ENCODE data around the gene YPEL5. TPM values are rescaled to one million over a fixed set of nuclear protein-coding genes. Genes with fewer than 3 reads are reported as not detected.

The YPEL5 gene
- total RNA-seq, 1 experiment from 2014 or later, result 27.1 TPM

DNA sequence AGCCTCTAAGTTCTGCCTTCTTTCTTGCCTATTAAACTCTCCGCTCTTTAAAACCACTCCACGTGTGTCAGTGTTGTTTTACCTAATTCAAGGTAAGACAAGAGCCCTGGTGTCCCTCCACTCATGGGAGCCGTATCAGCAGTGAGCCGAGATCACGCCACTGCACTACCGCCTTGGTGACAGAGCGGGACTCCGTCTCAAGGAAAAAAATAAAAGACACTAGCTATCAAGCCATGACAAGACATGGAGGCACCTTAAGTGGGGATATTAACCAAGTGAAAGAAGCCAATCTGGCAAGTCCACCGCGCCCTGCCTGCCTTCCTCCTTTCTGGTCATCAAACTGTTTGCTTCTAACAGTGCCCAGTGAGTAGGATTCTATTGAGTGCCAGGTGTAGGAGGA, 44.3 kb downstream of the YPEL5 start:
- TF ChIP-seq CBX3 (IDR thresholded peaks at IDR 0.05; ENCODE audit: low read depth) (no peak), FOSL1 (IDR thresholded peaks at IDR 0.05; ENCODE audit: low read depth) (no peak), SIN3A (IDR thresholded peaks at IDR 0.05; ENCODE audit: low read depth) (no peak), POLR2A (IDR thresholded peaks at IDR 0.05; ENCODE audit: borderline replicate concordance, extremely low read depth, insufficient read depth, insufficient read length) (no peak), YY1 (IDR thresholded peaks at IDR 0.05; ENCODE audit: extremely low read depth, insufficient replicate concordance, low read depth, low read length) (no peak), EZH2 (IDR thresholded peaks at IDR 0.05) (no peak), CEBPB (IDR thresholded peaks at IDR 0.05; ENCODE audit: low read depth) (no peak), ZFX (IDR thresholded peaks at IDR 0.05) (no peak), EGR1 (IDR thresholded peaks at IDR 0.05; ENCODE audit: low read depth) (no peak), ELF1 (IDR thresholded peaks at IDR 0.05; ENCODE audit: borderline replicate concordance, low read depth) (no peak), TCF7L2 (IDR thresholded peaks at IDR 0.05; ENCODE audit: borderline replicate concordance, extremely low read depth, insufficient read depth, insufficient read length) (no peak)
- TF ChIP-seq, protein P1, sequence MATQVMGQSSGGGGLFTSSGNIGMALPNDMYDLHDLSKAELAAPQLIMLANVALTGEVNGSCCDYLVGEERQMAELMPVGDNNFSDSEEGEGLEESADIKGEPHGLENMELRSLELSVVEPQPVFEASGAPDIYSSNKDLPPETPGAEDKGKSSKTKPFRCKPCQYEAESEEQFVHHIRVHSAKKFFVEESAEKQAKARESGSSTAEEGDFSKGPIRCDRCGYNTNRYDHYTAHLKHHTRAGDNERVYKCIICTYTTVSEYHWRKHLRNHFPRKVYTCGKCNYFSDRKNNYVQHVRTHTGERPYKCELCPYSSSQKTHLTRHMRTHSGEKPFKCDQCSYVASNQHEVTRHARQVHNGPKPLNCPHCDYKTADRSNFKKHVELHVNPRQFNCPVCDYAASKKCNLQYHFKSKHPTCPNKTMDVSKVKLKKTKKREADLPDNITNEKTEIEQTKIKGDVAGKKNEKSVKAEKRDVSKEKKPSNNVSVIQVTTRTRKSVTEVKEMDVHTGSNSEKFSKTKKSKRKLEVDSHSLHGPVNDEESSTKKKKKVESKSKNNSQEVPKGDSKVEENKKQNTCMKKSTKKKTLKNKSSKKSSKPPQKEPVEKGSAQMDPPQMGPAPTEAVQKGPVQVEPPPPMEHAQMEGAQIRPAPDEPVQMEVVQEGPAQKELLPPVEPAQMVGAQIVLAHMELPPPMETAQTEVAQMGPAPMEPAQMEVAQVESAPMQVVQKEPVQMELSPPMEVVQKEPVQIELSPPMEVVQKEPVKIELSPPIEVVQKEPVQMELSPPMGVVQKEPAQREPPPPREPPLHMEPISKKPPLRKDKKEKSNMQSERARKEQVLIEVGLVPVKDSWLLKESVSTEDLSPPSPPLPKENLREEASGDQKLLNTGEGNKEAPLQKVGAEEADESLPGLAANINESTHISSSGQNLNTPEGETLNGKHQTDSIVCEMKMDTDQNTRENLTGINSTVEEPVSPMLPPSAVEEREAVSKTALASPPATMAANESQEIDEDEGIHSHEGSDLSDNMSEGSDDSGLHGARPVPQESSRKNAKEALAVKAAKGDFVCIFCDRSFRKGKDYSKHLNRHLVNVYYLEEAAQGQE (IDR thresholded peaks at IDR 0.05; ENCODE audit: low read depth), result no peak
- TF ChIP-seq, protein P2, sequence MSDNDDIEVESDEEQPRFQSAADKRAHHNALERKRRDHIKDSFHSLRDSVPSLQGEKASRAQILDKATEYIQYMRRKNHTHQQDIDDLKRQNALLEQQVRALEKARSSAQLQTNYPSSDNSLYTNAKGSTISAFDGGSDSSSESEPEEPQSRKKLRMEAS (IDR thresholded peaks at IDR 0.05), result no peak
- ChIA-PET POLR2A (no interaction called here), RAD21 (ENCODE audit: low non-redundant PET in 1 of 2, low total read pairs in 2 of 2, uncharacterized antibody in 2 of 2, unreplicated experiment in 2 of 2) (no interaction called here), CTCF (no interaction called here)
- Histone ChIP-seq H4K20me1 (ENCODE audit: insufficient read depth) (no peaks in the 10 kb centered on the region), H3K4me2 (ENCODE audit: low read length) (no peak overlapping the region), H3K9me2 (ENCODE audit: insufficient read depth) (no peaks in the 10 kb centered on the region), H3K4me1 (ENCODE audit: control insufficient read depth in 1 of 2, insufficient read depth in 2 of 2, low read length in 2 of 2) (no peaks in the 10 kb centered on the region), H3K27ac (ENCODE audit: low read depth, low read length) (no peak overlapping the region), H3K79me2 (ENCODE audit: insufficient read depth, low read length) (no peaks in the 10 kb centered on the region), H3K36me3 (ENCODE audit: control insufficient read depth in 1 of 2, insufficient read depth in 2 of 2, low read length in 2 of 2) (no peaks in the 10 kb centered on the region), H3K27me3 (ENCODE audit: insufficient read depth, low read length) (0 out of 2 replicates have a peak, but pooled peaks cover 6% of the 10 kb centered on the region), H3K4me3 (replicated peaks in 1 of 2; ENCODE audit: low read depth in 1 of 2, low read length in 2 of 2) (no peak overlapping the region), H2AFZ (ENCODE audit: low read depth, low read length, poor library complexity, severe bottlenecking) (no peak overlapping the region), H3K9ac (ENCODE audit: low read length) (no peak overlapping the region), H3K9me3 (ENCODE audit: control insufficient read depth in 1 of 2, insufficient read depth in 1 of 2, low read depth in 1 of 2, low read length in 2 of 2) (no peaks in the 10 kb centered on the region)
- intact Hi-C loops (cut with micrococcal nuclease), result no loop called here
- ATAC-seq (no peak), DNase-seq (ENCODE audit: low read depth, low spot score) (no peak)
- BruUV-seq (replicated peaks), result no TSS peak

Data from HCT116 (cell line).